Activated CD4-positive, alpha-beta T cell treated with anti-CD3 and anti-CD28 coated beads, Interleukin-2, amount 50 U/mL, for 4 hours (primary cell): ENCODE results near the gene C11orf91.
"Not testable (repeated sequence)": the region's sequence is repeated elsewhere in the genome, so short reads cannot be mapped to it uniquely, and the experiment has no call there.

ENCODE experiments used
- DNase-seq, 2 experiments: peaks; one replicate each; pipeline ENCODE4 v3.0.0-alpha.2; 2020

Gene C11orf91

GRCh38 chr11:33721426-33721825, 20.8 kb upstream of the C11orf91 start:
- no peak for DNase-seq

- no peak for DNase-seq
Measured at GRCh38 chr11:33719587-33719986, 19.0 kb upstream of the C11orf91 start.

- DNase-seq = no peak
Measured at GRCh38 chr11:33718440-33718839, 17.8 kb upstream of the C11orf91 start.

GRCh38 chr11:33716243-33716642, 15.6 kb upstream of the C11orf91 start:
- no peak for DNase-seq

GRCh38 chr11:33713856-33714398, 13.3 kb upstream of the C11orf91 start:
- no peak for DNase-seq

GRCh38 chr11:33713151-33713855, 12.7 kb upstream of the C11orf91 start:
- DNase-seq = no peak

- no peak for DNase-seq
Measured at GRCh38 chr11:33712436-33712835, 11.8 kb upstream of the C11orf91 start.

- DNase-seq = no peak
Measured at GRCh38 chr11:33709466-33709865, 8.8 kb upstream of the C11orf91 start.

GRCh38 chr11:33708985-33709384, 8.4 kb upstream of the C11orf91 start:
- DNase-seq = no peak

GRCh38 chr11:33707831-33708230, 7.2 kb upstream of the C11orf91 start:
- not testable (repeated sequence) for DNase-seq

GRCh38 chr11:33706966-33707365, 6.3 kb upstream of the C11orf91 start:
- no peak for DNase-seq

- DNase-seq = no peak
Measured at GRCh38 chr11:33706546-33706945, 5.9 kb upstream of the C11orf91 start.

GRCh38 chr11:33704240-33705002, 3.8 kb upstream of the C11orf91 start:
- DNase-seq = no peak

- no peak for DNase-seq
Measured at GRCh38 chr11:33703788-33704187, 3.2 kb upstream of the C11orf91 start.

GRCh38 chr11:33703234-33703633, 2.6 kb upstream of the C11orf91 start:
- no peak for DNase-seq

GRCh38 chr11:33701302-33702230, 940 bp upstream of the C11orf91 start:
- DNase-seq = no peak

- no peak for DNase-seq
Measured at GRCh38 chr11:33700063-33700501, 544 bp downstream of the C11orf91 start.

- DNase-seq = no peak
Measured at GRCh38 chr11:33699515-33700062, 1.0 kb downstream of the C11orf91 start.

- no peak for DNase-seq
Measured at GRCh38 chr11:33698921-33699320, 1.7 kb downstream of the C11orf91 start.

- no peak for DNase-seq
Measured at GRCh38 chr11:33697997-33698396, 2.6 kb downstream of the C11orf91 start.

GRCh38 chr11:33696931-33697638, 3.5 kb downstream of the C11orf91 start:
- DNase-seq = no peak

- no peak for DNase-seq
Measured at GRCh38 chr11:33696411-33696810, 4.2 kb downstream of the C11orf91 start.
